IMR-90 (cell line): ENCODE results near the gene DERA. TPM values are rescaled to one million over a fixed set of nuclear protein-coding genes. Genes with fewer than 3 reads are reported as not detected.

Experiments used
- ATAC-seq: fragments of 200-7000 bp; cut with Tn5 transposase; 2 replicates; pipeline ENCODE4 v1.9.1; 2020; ENCODE audit warnings: low read depth, mild to moderate bottlenecking, moderate library complexity
- BruUV-seq: library from RNA; stranded (reverse); fragments of 400-500 nt; replicated peaks from 2 replicates; lab custom pipeline; 2021; lab: Mats Ljungman, UMichigan
- CTCF ChIA-PET: fragments of 300-600 bp; formaldehyde crosslinking; extraction: SDS; loops from one replicate; lab custom pipeline; 2021; ENCODE audit warnings: antibody characterized with exemption; lab: Yijun Ruan, JAX
- POLR2A ChIA-PET: fragments of 300-600 bp; sonication (Branson Sonifier 250); formaldehyde crosslinking; loops from one replicate; lab custom pipeline; 2022; ENCODE audit warnings: antibody characterized with exemption; ENCODE audit not compliant: unreplicated experiment; lab: Charles Lee
- DNase-seq: peaks from one replicate; pipeline ENCODE4 v3.0.0; 2013
- H2AFZ ChIP-seq: replicated peaks from 2 replicates; pipeline ENCODE3; 2013; ENCODE audit warnings: low read length, mild to moderate bottlenecking; ENCODE audit not compliant: poor library complexity
- H2AK5ac ChIP-seq: 2 replicates; pipeline ENCODE4 v1.6.1; 2013; ENCODE audit warnings: low read depth, low read length, inconsistent platforms
- H2AK9ac ChIP-seq: replicated peaks from 2 replicates; pipeline ENCODE3; 2013; ENCODE audit warnings: mild to moderate bottlenecking, low read depth, low read length, moderate library complexity; ENCODE audit not compliant: poor library complexity
- H2BK120ac ChIP-seq: 2 replicates; pipeline ENCODE4 v1.6.1; 2013; ENCODE audit warnings: low read depth, low read length, inconsistent platforms
- H2BK15ac ChIP-seq: 3 replicates; pipeline ENCODE4 v1.6.1; 2013; ENCODE audit warnings: low read depth, low read length, inconsistent platforms
- H2BK20ac ChIP-seq: 2 replicates; pipeline ENCODE4 v1.6.1; 2013; ENCODE audit warnings: low read depth, mild to moderate bottlenecking, inconsistent platforms, low read length, moderate library complexity
- H2BK5ac ChIP-seq: 2 replicates; pipeline ENCODE4 v1.6.1; 2013; ENCODE audit warnings: mild to moderate bottlenecking, low read depth, low read length, inconsistent platforms; ENCODE audit not compliant: poor library complexity, severe bottlenecking
- H3K14ac ChIP-seq: replicated peaks from 2 replicates; pipeline ENCODE4 v1.6.1; 2013; ENCODE audit warnings: low read depth, low read length, inconsistent platforms
- H3K18ac ChIP-seq: 2 replicates; pipeline ENCODE4 v1.6.1; 2013; ENCODE audit warnings: low read depth, low read length, control low read depth
- H3K23ac ChIP-seq: 2 replicates; pipeline ENCODE4 v1.6.1; 2013; ENCODE audit warnings: low read depth, low read length, inconsistent platforms
- H3K27ac ChIP-seq: 2 replicates; pipeline ENCODE4 v1.5.1; 2013; ENCODE audit warnings: mild to moderate bottlenecking, control low read depth, low read length; ENCODE audit not compliant: insufficient read depth
- H3K27me3 ChIP-seq: 2 replicates; pipeline ENCODE4 v1.6.1; 2013; ENCODE audit warnings: low read length; ENCODE audit not compliant: control insufficient read depth, insufficient read depth
- H3K36me3 ChIP-seq: 2 replicates; pipeline ENCODE4 v1.6.1; 2013; ENCODE audit warnings: low read length, mixed read lengths; ENCODE audit not compliant: control insufficient read depth, insufficient read depth
- H3K4ac ChIP-seq: 2 replicates; pipeline ENCODE4 v1.6.1; 2013; ENCODE audit warnings: low read depth, low read length, inconsistent platforms
- H3K4me1 ChIP-seq: 2 replicates; pipeline ENCODE4 v1.6.1; 2013; ENCODE audit warnings: low read length, mixed read lengths; ENCODE audit not compliant: control insufficient read depth, insufficient read depth
- H3K4me2 ChIP-seq: 2 replicates; pipeline ENCODE4 v1.6.1; 2013; ENCODE audit warnings: low read depth, mild to moderate bottlenecking, control low read depth, low read length, moderate library complexity
- H3K4me3 ChIP-seq: 2 replicates; pipeline ENCODE4 v1.5.1; 2013; ENCODE audit warnings: low read depth, mild to moderate bottlenecking, control low read depth, low read length, moderate library complexity; ENCODE audit not compliant: insufficient read depth
- H3K56ac ChIP-seq: 2 replicates; pipeline ENCODE4 v1.6.1; 2013; ENCODE audit warnings: low read length, inconsistent platforms; ENCODE audit not compliant: insufficient read depth; ENCODE audit errors: extremely low read depth
- H3K79me1 ChIP-seq, 2 experiments: 2 replicates each; pipeline ENCODE4 v1.6.1; 2013; ENCODE audit warnings: low read length in 2 of 2, inconsistent platforms in 1 of 2, low read depth in 1 of 2
- H3K9ac ChIP-seq: 2 replicates; pipeline ENCODE4 v1.6.1; 2013; ENCODE audit warnings: low read depth, low read length, control low read depth
- H3K9me1 ChIP-seq: 2 replicates; pipeline ENCODE4 v1.6.1; 2013; ENCODE audit warnings: low read length, inconsistent platforms; ENCODE audit not compliant: insufficient read depth
- H3K9me3 ChIP-seq: 2 replicates; pipeline ENCODE4 v1.6.1; 2013; ENCODE audit warnings: low read length; ENCODE audit not compliant: control insufficient read depth, insufficient read depth
- H4K20me1 ChIP-seq: 2 replicates; pipeline ENCODE4 v1.6.1; 2013; ENCODE audit warnings: low read length, inconsistent platforms; ENCODE audit not compliant: insufficient read depth
- H4K5ac ChIP-seq: 2 replicates; pipeline ENCODE4 v1.6.1; 2013; ENCODE audit warnings: mild to moderate bottlenecking, low read depth, low read length, control low read depth
- H4K8ac ChIP-seq, 2 experiments: 2 replicates each; pipeline ENCODE4 v1.6.1; 2013; ENCODE audit warnings: low read depth in 2 of 2, low read length in 2 of 2, control low read depth in 1 of 2, inconsistent platforms in 1 of 2
- H4K91ac ChIP-seq: 2 replicates; pipeline ENCODE4 v1.6.1; 2013; ENCODE audit warnings: low read depth, low read length, inconsistent platforms; ENCODE audit not compliant: insufficient read depth
- BHLHE40 ChIP-seq: fragments of 150-350 bp; IDR thresholded peaks from 2 replicates; pipeline ENCODE4 v1.6.1; 2016; ENCODE audit warnings: mild to moderate bottlenecking, low read depth, low read length
- CHD1 ChIP-seq: IDR thresholded peaks from 2 replicates; pipeline ENCODE4 v1.6.1; 2012; ENCODE audit warnings: low read depth, low read length, improper control_type of control experiment
- MAFK ChIP-seq: IDR thresholded peaks from 2 replicates; pipeline ENCODE4 v1.6.1; 2012; ENCODE audit warnings: low read depth, low read length, improper control_type of control experiment
- MAZ ChIP-seq: IDR thresholded peaks from 2 replicates; pipeline ENCODE4 v1.6.1; 2012; ENCODE audit warnings: low read depth, mild to moderate bottlenecking, low read length, improper control_type of control experiment, moderate library complexity, borderline replicate concordance
- NFE2L2 ChIP-seq: fragments of 150-350 bp; IDR thresholded peaks from 2 replicates; pipeline ENCODE4 v1.6.1; 2016; ENCODE audit warnings: low read depth, mild to moderate bottlenecking, low read length
- RAD21 ChIP-seq: IDR thresholded peaks from 2 replicates; pipeline ENCODE4 v1.6.1; 2012; ENCODE audit warnings: low read length, improper control_type of control experiment
- RCOR1 ChIP-seq: IDR thresholded peaks from 2 replicates; pipeline ENCODE4 v1.6.1; 2012; ENCODE audit warnings: mild to moderate bottlenecking, low read length, improper control_type of control experiment; ENCODE audit not compliant: insufficient replicate concordance
- RFX5 ChIP-seq: IDR thresholded peaks from 2 replicates; pipeline ENCODE4 v1.8.0; 2012; ENCODE audit warnings: low read depth, mild to moderate bottlenecking, low read length, moderate library complexity
- SMC3 ChIP-seq: fragments of 150-350 bp; IDR thresholded peaks from 2 replicates; pipeline ENCODE4 v1.6.1; 2016; ENCODE audit warnings: low read depth, mild to moderate bottlenecking, antibody characterized with exemption, low read length, moderate library complexity
- WGBS, 2 experiments: methylation state at CpG; one replicate each; pipeline versions ENCODE4 v1.1.5 to v1.1.7; 2013; ENCODE audit warnings: missing lambda C conversion rate in 2 of 2; ENCODE audit not compliant: insufficient read length in 1 of 2; ENCODE audit errors: extremely low coverage in 2 of 2; 5-methylcytosine and 5-hydroxymethylcytosine counted together
- dilution Hi-C: fragments of 300-500 bp; cut with HindIII; formaldehyde crosslinking; loops from one replicate; pipeline ENCODE4 v1.14.3; 2018; ENCODE audit warnings: low sequenced_read_pairs; ENCODE audit not compliant: unreplicated experiment
- in situ Hi-C: fragments of 300-500 bp; cut with MboI; formaldehyde crosslinking; loops from 3 replicates; pipeline ENCODE4 v1.14.3; 2019; ENCODE audit warnings: low sequenced_read_pairs, inconsistent platforms, mixed read lengths
- intact Hi-C: fragments of 100-400 bp; cut with micrococcal nuclease; formaldehyde crosslinking; loops from 2 replicates; pipeline ENCODE4 v1.10.0; 2022
- polyA plus RNA-seq, 3 experiments: library from polyadenylated mRNA; depleted of rRNA; stranded (reverse); fragments of >200 nt; gene quantifications; 2 replicates each; pipeline ENCODE4 v1.2.3, GENCODE V29; 2012; ENCODE audit warnings: low replicate concordance in 1 of 3
- total RNA-seq: library from RNA; depleted of rRNA; stranded (reverse); fragments of >200 nt; gene quantifications from 2 replicates; pipeline ENCODE4 v1.2.3, GENCODE V29; 2012
- TF ChIP-seq, protein P1 (sequence below): fragments of 150-350 bp; IDR thresholded peaks from 2 replicates; pipeline ENCODE4 v1.6.1; 2017; ENCODE audit warnings: mild to moderate bottlenecking, antibody characterized with exemption, low read length, low read depth
- TF ChIP-seq, protein P2 (sequence below): conservative IDR thresholded peaks from 2 replicates; pipeline ENCODE4 v1.5.1; 2012; ENCODE audit warnings: mild to moderate bottlenecking, low read depth, low read length, improper control_type of control experiment

DERA gene
- total and polyA plus RNA-seq, 2 of the 4 experiments (the other 2 are of a cell fraction): 28.1 to 58.6 TPM

DNA sequence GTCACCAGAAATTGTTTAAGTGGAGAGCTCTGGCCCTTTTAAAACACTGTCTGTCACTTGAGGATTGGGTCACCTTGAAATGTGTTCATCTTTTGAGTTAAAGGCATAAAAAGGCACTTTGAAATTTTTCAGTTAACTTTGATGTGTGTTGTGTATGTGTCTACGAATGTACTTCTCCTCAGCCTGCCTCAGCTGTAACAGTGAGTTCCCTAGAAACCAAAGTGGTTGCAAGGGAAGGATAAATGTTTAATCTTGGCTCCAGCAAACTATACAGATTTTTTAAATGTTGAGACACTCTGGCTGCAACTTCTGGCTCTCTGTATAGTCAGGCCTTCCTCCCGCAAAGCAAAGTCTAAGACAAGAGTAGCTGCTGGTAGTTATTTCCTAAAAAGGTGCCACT, 8.3 kb downstream of the DERA start:
- Histone ChIP-seq H3K27ac (no peak overlapping the region), H2BK5ac (no peak overlapping the region), H3K4me1 (peaks cover 4% of the 10 kb centered on the region; the same call in 1 of the 2 replicates), H2AFZ (no peak overlapping the region), H3K79me1 (peaks cover 46 to 49% of the 10 kb centered on the region in 2 experiments), H3K4ac (no peak overlapping the region), H3K27me3 (no peaks in the 10 kb centered on the region), H2BK120ac (no peak overlapping the region), H3K14ac (no peak overlapping the region), H3K23ac (peak overlapping the region; percentile 33; the same call in 1 of the 2 replicates), H3K56ac (no peak overlapping the region), H3K4me3 (no peak overlapping the region), H3K9me3 (no peaks in the 10 kb centered on the region), H2AK5ac (no peak overlapping the region), H3K9me1 (peaks cover 3% of the 10 kb centered on the region; the same call in 1 of the 2 replicates), H4K91ac (no peak overlapping the region), H3K9ac (no peak overlapping the region), H4K8ac (no peak overlapping the region), H2BK15ac (no peak overlapping the region), H2AK9ac (no peak overlapping the region), H4K5ac (no peak overlapping the region), H4K20me1 (no peaks in the 10 kb centered on the region), H2BK20ac (no peak overlapping the region; the same call in 1 of the 2 replicates), H3K36me3 (no peaks in the 10 kb centered on the region; the same call in 1 of the 2 replicates), H3K18ac (no peak overlapping the region), H3K4me2 (no peak overlapping the region)
- WGBS, 2 experiments: 60% methylated on average over 1 of the region's 2 CpGs; no CpG with 5 or more reads in 1 of the 2 experiments
- POLR2A ChIA-PET: no interaction called here
- DNase-seq (no peak), ATAC-seq (peak; percentile 66)
- intact Hi-C loops: loop anchor here (10.0 kb wide), 1 partner anchor 425 kb away; the partner anchor contains the start of gene MGST1
- in situ Hi-C loops: no loop called here
- TF ChIP-seq RFX5 (no peak), NFE2L2 (no peak), CHD1 (no peak), RCOR1 (no peak), MAZ (no peak), SMC3 (no peak), RAD21 (no peak), BHLHE40 (no peak), MAFK (no peak)
- TF ChIP-seq, protein P1, sequence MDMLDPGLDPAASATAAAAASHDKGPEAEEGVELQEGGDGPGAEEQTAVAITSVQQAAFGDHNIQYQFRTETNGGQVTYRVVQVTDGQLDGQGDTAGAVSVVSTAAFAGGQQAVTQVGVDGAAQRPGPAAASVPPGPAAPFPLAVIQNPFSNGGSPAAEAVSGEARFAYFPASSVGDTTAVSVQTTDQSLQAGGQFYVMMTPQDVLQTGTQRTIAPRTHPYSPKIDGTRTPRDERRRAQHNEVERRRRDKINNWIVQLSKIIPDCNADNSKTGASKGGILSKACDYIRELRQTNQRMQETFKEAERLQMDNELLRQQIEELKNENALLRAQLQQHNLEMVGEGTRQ: no peak
- TF ChIP-seq, protein P2, sequence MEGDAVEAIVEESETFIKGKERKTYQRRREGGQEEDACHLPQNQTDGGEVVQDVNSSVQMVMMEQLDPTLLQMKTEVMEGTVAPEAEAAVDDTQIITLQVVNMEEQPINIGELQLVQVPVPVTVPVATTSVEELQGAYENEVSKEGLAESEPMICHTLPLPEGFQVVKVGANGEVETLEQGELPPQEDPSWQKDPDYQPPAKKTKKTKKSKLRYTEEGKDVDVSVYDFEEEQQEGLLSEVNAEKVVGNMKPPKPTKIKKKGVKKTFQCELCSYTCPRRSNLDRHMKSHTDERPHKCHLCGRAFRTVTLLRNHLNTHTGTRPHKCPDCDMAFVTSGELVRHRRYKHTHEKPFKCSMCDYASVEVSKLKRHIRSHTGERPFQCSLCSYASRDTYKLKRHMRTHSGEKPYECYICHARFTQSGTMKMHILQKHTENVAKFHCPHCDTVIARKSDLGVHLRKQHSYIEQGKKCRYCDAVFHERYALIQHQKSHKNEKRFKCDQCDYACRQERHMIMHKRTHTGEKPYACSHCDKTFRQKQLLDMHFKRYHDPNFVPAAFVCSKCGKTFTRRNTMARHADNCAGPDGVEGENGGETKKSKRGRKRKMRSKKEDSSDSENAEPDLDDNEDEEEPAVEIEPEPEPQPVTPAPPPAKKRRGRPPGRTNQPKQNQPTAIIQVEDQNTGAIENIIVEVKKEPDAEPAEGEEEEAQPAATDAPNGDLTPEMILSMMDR: no peak
- dilution Hi-C loops: no loop called here
- BruUV-seq: no TSS peak
- CTCF ChIA-PET: interaction anchor here (1.0 kb wide), 1 partner anchor 9 kb away, joined by 3 read pairs; no protein-coding TSS in a partner anchor
